GM12878 (cell line): ENCODE data around the gene CAPN1.

Experiments
- CTCF ChIP-seq, 3 experiments: IDR thresholded peaks in 2 of 3; conservative IDR thresholded peaks in 1 of 3; 2 replicates each; pipeline ENCODE4 v1.5.1; 2011; ENCODE audit warnings: low read depth in 3 of 3, low read length in 3 of 3, mild to moderate bottlenecking in 3 of 3, control low read depth in 2 of 3, moderate library complexity in 2 of 3, inconsistent platforms in 1 of 3, mixed read lengths in 1 of 3; ENCODE audit not compliant: control insufficient read depth in 2 of 3, insufficient read depth in 1 of 3; ENCODE audit errors: extremely low read depth in 1 of 3
- EP300 ChIP-seq, 2 experiments: fragments of 150-350 bp in 1 of 2; IDR thresholded peaks; 2 replicates each; pipeline ENCODE4 v1.6.1; 2011 to 2012; ENCODE audit warnings: low read depth in 2 of 2, low read length in 2 of 2, borderline replicate concordance in 1 of 2, improper control_type of control experiment in 1 of 2, inconsistent platforms in 1 of 2; ENCODE audit not compliant: control insufficient read depth in 1 of 2
- EZH2 ChIP-seq: IDR thresholded peaks from 2 replicates; pipeline ENCODE4 v1.6.1; 2012; ENCODE audit warnings: low read depth, mild to moderate bottlenecking, control low read depth, inconsistent platforms, low read length, borderline replicate concordance; ENCODE audit not compliant: control insufficient read depth
- IKZF2 ChIP-seq, 2 experiments: fragments of 450-650 bp; IDR thresholded peaks; 2 replicates each; pipeline ENCODE4 v1.6.1; 2017; ENCODE audit warnings: mild to moderate bottlenecking in 2 of 2, moderate library complexity in 2 of 2
- MTA3 ChIP-seq: IDR thresholded peaks from 2 replicates; pipeline ENCODE4 v1.6.1; 2012; ENCODE audit warnings: low read length, inconsistent platforms, borderline replicate concordance
- NFYA ChIP-seq: IDR thresholded peaks from 2 replicates; pipeline ENCODE4 v1.6.1; 2011; ENCODE audit warnings: low read depth, mild to moderate bottlenecking, low read length, improper control_type of control experiment, borderline replicate concordance
- NR2C2 ChIP-seq: IDR thresholded peaks from 2 replicates; pipeline ENCODE4 v1.6.1; 2011; ENCODE audit warnings: borderline replicate concordance, low read depth; ENCODE audit not compliant: control insufficient read depth, insufficient read length
- POLR2AphosphoS2 ChIP-seq: IDR thresholded peaks from 2 replicates; pipeline ENCODE4 v1.6.1; 2011; ENCODE audit warnings: low read depth, mild to moderate bottlenecking, low read length, improper control_type of control experiment, moderate library complexity
- PRDM15 ChIP-seq: fragments of 450-650 bp; formaldehyde crosslinking; IDR thresholded peaks from 2 replicates; pipeline ENCODE4 v1.4.0; 2020; ENCODE audit warnings: mild to moderate bottlenecking, moderate library complexity
- RFX5 ChIP-seq: IDR thresholded peaks from 2 replicates; pipeline ENCODE4 v1.6.1; 2011; ENCODE audit warnings: low read depth, low read length, improper control_type of control experiment
- SPI1 ChIP-seq: IDR thresholded peaks from 2 replicates; pipeline ENCODE4 v1.6.1; 2011; ENCODE audit warnings: low read depth, mild to moderate bottlenecking, low read length, moderate library complexity, borderline replicate concordance; ENCODE audit not compliant: insufficient read depth
- SRF ChIP-seq, 2 experiments: IDR thresholded peaks; 2 replicates each; pipeline ENCODE4 v1.6.1; 2011; ENCODE audit warnings: low read depth in 2 of 2, low read length in 2 of 2, mild to moderate bottlenecking in 1 of 2, moderate library complexity in 1 of 2
- ZBTB4 ChIP-seq: fragments of 450-650 bp; formaldehyde crosslinking; IDR thresholded peaks from 2 replicates; pipeline ENCODE4 v1.4.0; 2022; ENCODE audit warnings: mild to moderate bottlenecking, moderate library complexity
- ZZZ3 ChIP-seq: IDR thresholded peaks from 2 replicates; pipeline ENCODE4 v1.6.1; 2011; ENCODE audit warnings: low read depth; ENCODE audit not compliant: control insufficient read depth, insufficient read length

DNA sequence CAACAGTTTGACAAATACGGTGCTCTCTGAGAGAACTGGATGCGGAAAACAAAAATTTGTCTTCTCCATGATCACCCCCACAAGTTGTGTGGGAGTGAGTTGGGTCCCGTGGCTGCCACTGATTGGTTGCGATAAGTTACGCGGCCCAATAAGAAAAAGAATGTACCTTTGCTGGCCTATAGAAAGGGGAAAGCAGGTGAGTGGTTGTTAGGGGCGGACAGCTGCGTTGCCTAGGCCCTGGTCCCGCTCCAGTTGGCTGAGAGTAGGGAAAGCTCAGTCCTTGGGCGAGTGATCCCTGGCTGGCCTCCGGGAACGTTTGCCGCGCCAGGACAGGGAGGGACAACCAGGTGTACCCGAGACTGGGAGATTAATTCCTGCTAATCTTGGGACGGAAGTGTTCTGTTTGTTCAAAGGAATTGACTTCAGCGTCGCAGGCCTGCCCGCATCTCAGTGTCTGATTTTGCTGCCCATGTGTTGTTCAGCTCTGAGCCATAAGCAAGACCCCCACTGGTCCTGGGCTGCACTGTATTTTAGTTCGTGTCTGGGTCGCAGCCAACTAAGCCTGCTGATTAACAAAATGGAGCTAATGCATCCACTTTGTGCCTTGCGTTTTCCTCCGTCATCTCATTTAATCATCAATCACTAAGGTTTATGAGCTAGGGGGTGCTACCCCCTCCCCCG, 46.6 kb upstream of the CAPN1 start:
- TF ChIP-seq RFX5 (peak; percentile 94), PRDM15 (CRISPR knock-in tag) (no peak), IKZF2 (IDR thresholded peaks at IDR 0.05) (peak; percentile 65 to 81), CTCF (IDR thresholded peaks at IDR 0.05 in 2 of 3, conservative IDR thresholded peaks at IDR 0.05 in 1 of 3; ENCODE audit: control insufficient read depth in 2 of 3, extremely low read depth in 1 of 3, insufficient read depth in 1 of 3, low read depth in 3 of 3, low read length in 3 of 3) (no peak), ZZZ3 (no peak), ZBTB4 (CRISPR knock-in tag) (no peak), EZH2 (no peak), EP300 (IDR thresholded peaks at IDR 0.05; ENCODE audit: borderline replicate concordance in 1 of 2, control insufficient read depth in 1 of 2, low read depth in 2 of 2, low read length in 2 of 2) (0 out of 4 replicates have a peak, but pooled peaks of 1 of the 2 experiments have one; percentile 35), POLR2AphosphoS2 (peak; percentile 50), SPI1 (no peak), NFYA (peak; percentile 33; the same call in 1 of the 2 replicates), MTA3 (no peak), NR2C2 (no peak), SRF (IDR thresholded peaks at IDR 0.05; ENCODE audit: low read depth in 2 of 2, low read length in 2 of 2) (no peak)
